H9 (cell line): ENCODE data around the gene APBA2. TPM values are rescaled to one million over a fixed set of nuclear protein-coding genes. Genes with fewer than 3 reads are reported as not detected.

Experiments
- DNase-seq: peaks from one replicate; pipeline ENCODE4 v3.0.0-alpha.2; 2017
- H2AFZ ChIP-seq: one replicate; pipeline ENCODE4 v1.6.1; 2013; ENCODE audit warnings: mild to moderate bottlenecking, low read length, control low read depth, moderate library complexity
- H2AK5ac ChIP-seq: 2 replicates; pipeline ENCODE4 v1.6.1; 2013; ENCODE audit warnings: low read length, control low read depth, mixed read lengths; ENCODE audit not compliant: insufficient read length
- H2BK120ac ChIP-seq: one replicate; pipeline ENCODE4 v1.6.1; 2013; ENCODE audit warnings: low read depth, mild to moderate bottlenecking, low read length, control low read depth, inconsistent platforms; ENCODE audit not compliant: poor library complexity, severe bottlenecking
- H2BK12ac ChIP-seq: 2 replicates; pipeline ENCODE4 v1.6.1; 2013; ENCODE audit warnings: low read length, control low read depth, mixed read lengths, low read depth; ENCODE audit not compliant: insufficient read length
- H2BK15ac ChIP-seq: 2 replicates; pipeline ENCODE4 v1.6.1; 2013; ENCODE audit warnings: low read depth, low read length, control low read depth
- H2BK20ac ChIP-seq: one replicate; pipeline ENCODE4 v1.6.1; 2013; ENCODE audit warnings: low read depth, mild to moderate bottlenecking, low read length, control low read depth, inconsistent platforms; ENCODE audit not compliant: poor library complexity, severe bottlenecking
- H2BK5ac ChIP-seq: 2 replicates; pipeline ENCODE4 v1.6.1; 2013; ENCODE audit warnings: low read length, control low read depth, mixed read lengths; ENCODE audit not compliant: insufficient read length
- H3K14ac ChIP-seq: 2 replicates; pipeline ENCODE4 v1.6.1; 2013; ENCODE audit warnings: low read length, control low read depth; ENCODE audit not compliant: insufficient read depth
- H3K18ac ChIP-seq: 2 replicates; pipeline ENCODE4 v1.6.1; 2013; ENCODE audit warnings: low read depth, mild to moderate bottlenecking, mixed read lengths, low read length, control low read depth; ENCODE audit not compliant: insufficient read length
- H3K23ac ChIP-seq: 2 replicates; pipeline ENCODE4 v1.6.1; 2013; ENCODE audit warnings: low read length, control low read depth, mixed read lengths, low read depth; ENCODE audit not compliant: insufficient read length
- H3K23me2 ChIP-seq: 2 replicates; pipeline ENCODE4 v1.6.1; 2013; ENCODE audit warnings: low read depth, mild to moderate bottlenecking, mixed read lengths, low read length, control low read depth; ENCODE audit not compliant: insufficient read length, poor library complexity, severe bottlenecking
- H3K27ac ChIP-seq: 2 replicates; pipeline ENCODE4 v1.5.1; 2013; ENCODE audit warnings: low read length, control low read depth, mixed read lengths, low read depth; ENCODE audit not compliant: insufficient read length
- H3K27me3 ChIP-seq: 2 replicates; pipeline ENCODE4 v1.6.1; 2013; ENCODE audit warnings: low read length, control low read depth, inconsistent platforms; ENCODE audit not compliant: insufficient read depth
- H3K4ac ChIP-seq: 2 replicates; pipeline ENCODE4 v1.6.1; 2013; ENCODE audit warnings: low read depth, mild to moderate bottlenecking, control low read depth, inconsistent platforms, low read length, moderate library complexity
- H3K4me1 ChIP-seq: 2 replicates; pipeline ENCODE4 v1.6.1; 2013; ENCODE audit warnings: low read length, control low read depth, inconsistent platforms; ENCODE audit not compliant: insufficient read depth
- H3K4me2 ChIP-seq: 2 replicates; pipeline ENCODE4 v1.6.1; 2013; ENCODE audit warnings: low read length, control low read depth, mixed read lengths; ENCODE audit not compliant: insufficient read length, insufficient read depth
- H3K56ac ChIP-seq: 2 replicates; pipeline ENCODE4 v1.6.1; 2013; ENCODE audit warnings: low read depth, mild to moderate bottlenecking, mixed read lengths, low read length, control low read depth; ENCODE audit not compliant: insufficient read length
- H3K79me1 ChIP-seq: 2 replicates; pipeline ENCODE4 v1.6.1; 2013; ENCODE audit warnings: low read depth, mild to moderate bottlenecking, moderate library complexity, low read length, control low read depth, inconsistent platforms; ENCODE audit not compliant: insufficient read depth, poor library complexity, severe bottlenecking
- H3K79me2 ChIP-seq: 2 replicates; pipeline ENCODE4 v1.6.1; 2013; ENCODE audit warnings: low read length, control low read depth, inconsistent platforms; ENCODE audit not compliant: insufficient read depth
- H3K9ac ChIP-seq: 2 replicates; pipeline ENCODE4 v1.6.1; 2013; ENCODE audit warnings: low read length, control low read depth, mixed read lengths; ENCODE audit not compliant: insufficient read length; ENCODE audit errors: extremely low read depth
- H3K9me3 ChIP-seq: one replicate; pipeline ENCODE4 v1.6.1; 2013; ENCODE audit warnings: low read depth, low read length, inconsistent platforms; ENCODE audit not compliant: control insufficient read depth
- H3T11ph ChIP-seq: one replicate; pipeline ENCODE4 v1.6.1; 2013; ENCODE audit warnings: mild to moderate bottlenecking, low read length, control low read depth, inconsistent platforms
- H4K20me1 ChIP-seq: one replicate; pipeline ENCODE4 v1.6.1; 2013; ENCODE audit not compliant: control insufficient read depth, insufficient read length, insufficient read depth
- H4K5ac ChIP-seq: 2 replicates; pipeline ENCODE4 v1.6.1; 2013; ENCODE audit warnings: low read depth, mild to moderate bottlenecking, mixed read lengths, low read length, control low read depth; ENCODE audit not compliant: insufficient read length
- H4K8ac ChIP-seq: replicated peaks from 2 replicates; pipeline ENCODE4 v1.6.1; 2013; ENCODE audit warnings: low read length, control low read depth, mixed read lengths, low read depth; ENCODE audit not compliant: insufficient read length
- H4K91ac ChIP-seq: 2 replicates; pipeline ENCODE4 v1.6.1; 2013; ENCODE audit warnings: low read depth, mild to moderate bottlenecking, moderate library complexity, mixed read lengths, low read length, control low read depth; ENCODE audit not compliant: insufficient read length
- H3K27ac Mint-ChIP-seq, 3 experiments: 2 replicates in 2 of 3; 3 replicates in 1 of 3; pipeline ENCODE4 v1.8.0; 2020 to 2021; ENCODE audit warnings: mixed read lengths in 3 of 3, mild to moderate bottlenecking in 1 of 3, moderate library complexity in 1 of 3
- H3K27me3 Mint-ChIP-seq: 2 replicates; pipeline ENCODE4 v1.8.0; 2021; ENCODE audit warnings: low read depth, mild to moderate bottlenecking, moderate library complexity, mixed read lengths
- H3K36me3 Mint-ChIP-seq, 3 experiments: 2 replicates in 2 of 3; 3 replicates in 1 of 3; pipeline ENCODE4 v1.8.0; 2020 to 2021; ENCODE audit warnings: low read depth in 3 of 3, mixed read lengths in 3 of 3; ENCODE audit not compliant: insufficient read depth in 1 of 3
- H3K4me1 Mint-ChIP-seq, 2 experiments: 2 replicates each; pipeline ENCODE4 v1.8.0; 2020; ENCODE audit warnings: mixed read lengths in 2 of 2
- H3K4me3 Mint-ChIP-seq, 2 experiments: 2 replicates in 1 of 2; 3 replicates in 1 of 2; pipeline ENCODE4 v1.8.0; 2020 to 2021; ENCODE audit warnings: mild to moderate bottlenecking in 2 of 2, mixed read lengths in 2 of 2, moderate library complexity in 1 of 2
- H3K9me3 Mint-ChIP-seq, 2 experiments: 2 replicates in 1 of 2; 3 replicates in 1 of 2; pipeline ENCODE4 v1.8.0; 2020; ENCODE audit warnings: mild to moderate bottlenecking in 2 of 2, mixed read lengths in 2 of 2, moderate library complexity in 1 of 2
- WGBS: extraction: QIAGEN DNeasy Blood & Tissue Kit; methylation state at CpG from one replicate; pipeline ENCODE4 v1.1.7; 2013; ENCODE audit warnings: missing lambda C conversion rate, low lambda C conversion rate, mixed read lengths; ENCODE audit not compliant: insufficient read length; ENCODE audit errors: extremely low coverage; 5-methylcytosine and 5-hydroxymethylcytosine counted together
- total RNA-seq: library from RNA; stranded (reverse); gene quantifications from 2 replicates; pipeline ENCODE4 v1.2.1, GENCODE V29; 2021
- TF ChIP-seq, protein P1 (sequence below): fragments of 200-600 bp; sonication (generic); conservative IDR thresholded peaks from 3 replicates; pipeline ENCODE4 v1.8.0; 2021; ENCODE audit warnings: antibody characterized with exemption, mild to moderate bottlenecking

APBA2 gene
- total RNA-seq, 1 experiment from 2014 or later = 14.3 TPM

- Histone ChIP-seq H3K4me2 (no peak overlapping the region), H4K5ac (no peak overlapping the region), H3K27me3 (no peaks in the 10 kb centered on the region), H3K14ac (no peak overlapping the region; the same call in 1 of the 2 replicates), H2AFZ (no peak overlapping the region), H2BK120ac (no peak overlapping the region), H2AK5ac (no peak overlapping the region), H4K8ac (no peak overlapping the region), H3K56ac (no peak overlapping the region), H3K23ac (no peak overlapping the region), H3K79me1 (no peaks in the 10 kb centered on the region), H3T11ph (no peak overlapping the region), H3K27ac (no peak overlapping the region), H4K91ac (no peak overlapping the region), H3K9me3 (no peaks in the 10 kb centered on the region), H3K9ac (no peak overlapping the region), H3K4me1 (no peaks in the 10 kb centered on the region), H2BK5ac (no peak overlapping the region), H4K20me1 (no peaks in the 10 kb centered on the region), H2BK20ac (no peak overlapping the region), H2BK15ac (no peak overlapping the region), H2BK12ac (no peak overlapping the region), H3K23me2 (no peaks in the 10 kb centered on the region), H3K4ac (no peak overlapping the region), H3K79me2 (no peaks in the 10 kb centered on the region), H3K18ac (no peak overlapping the region)
- Mint-ChIP-seq H3K4me3 (no peak overlapping the region), H3K27ac (no peak overlapping the region; a peak in 1 of 7 replicates), H3K27me3 (no peaks in the 10 kb centered on the region), H3K9me3 (peaks cover 10 to 11% of the 10 kb centered on the region in 2 experiments), H3K4me1 (no peaks in the 10 kb centered on the region), H3K36me3 (peaks cover 4 to 20% (median 19%) of the 10 kb centered on the region in 3 experiments)
- TF ChIP-seq, protein P1, sequence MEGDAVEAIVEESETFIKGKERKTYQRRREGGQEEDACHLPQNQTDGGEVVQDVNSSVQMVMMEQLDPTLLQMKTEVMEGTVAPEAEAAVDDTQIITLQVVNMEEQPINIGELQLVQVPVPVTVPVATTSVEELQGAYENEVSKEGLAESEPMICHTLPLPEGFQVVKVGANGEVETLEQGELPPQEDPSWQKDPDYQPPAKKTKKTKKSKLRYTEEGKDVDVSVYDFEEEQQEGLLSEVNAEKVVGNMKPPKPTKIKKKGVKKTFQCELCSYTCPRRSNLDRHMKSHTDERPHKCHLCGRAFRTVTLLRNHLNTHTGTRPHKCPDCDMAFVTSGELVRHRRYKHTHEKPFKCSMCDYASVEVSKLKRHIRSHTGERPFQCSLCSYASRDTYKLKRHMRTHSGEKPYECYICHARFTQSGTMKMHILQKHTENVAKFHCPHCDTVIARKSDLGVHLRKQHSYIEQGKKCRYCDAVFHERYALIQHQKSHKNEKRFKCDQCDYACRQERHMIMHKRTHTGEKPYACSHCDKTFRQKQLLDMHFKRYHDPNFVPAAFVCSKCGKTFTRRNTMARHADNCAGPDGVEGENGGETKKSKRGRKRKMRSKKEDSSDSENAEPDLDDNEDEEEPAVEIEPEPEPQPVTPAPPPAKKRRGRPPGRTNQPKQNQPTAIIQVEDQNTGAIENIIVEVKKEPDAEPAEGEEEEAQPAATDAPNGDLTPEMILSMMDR = no peak
- DNase-seq = no peak
- no CpG with 5 or more reads among the region's 8 CpGs for WGBS
These were observed 57.4 kb downstream of the APBA2 start for GRCh38 chr15:28943146-28943545.
